AG20443 (cell line): ENCODE results near the gene PPP6R2.
A peak's percentile ranks its signal among the peaks of the same experiment; 100 is the strongest.

ENCODE experiments used
- DNase-seq: peaks from one replicate; pipeline ENCODE4 v3.0.0; 2012; ENCODE audit warnings: low spot score, mixed read lengths

The PPP6R2 gene

DNA sequence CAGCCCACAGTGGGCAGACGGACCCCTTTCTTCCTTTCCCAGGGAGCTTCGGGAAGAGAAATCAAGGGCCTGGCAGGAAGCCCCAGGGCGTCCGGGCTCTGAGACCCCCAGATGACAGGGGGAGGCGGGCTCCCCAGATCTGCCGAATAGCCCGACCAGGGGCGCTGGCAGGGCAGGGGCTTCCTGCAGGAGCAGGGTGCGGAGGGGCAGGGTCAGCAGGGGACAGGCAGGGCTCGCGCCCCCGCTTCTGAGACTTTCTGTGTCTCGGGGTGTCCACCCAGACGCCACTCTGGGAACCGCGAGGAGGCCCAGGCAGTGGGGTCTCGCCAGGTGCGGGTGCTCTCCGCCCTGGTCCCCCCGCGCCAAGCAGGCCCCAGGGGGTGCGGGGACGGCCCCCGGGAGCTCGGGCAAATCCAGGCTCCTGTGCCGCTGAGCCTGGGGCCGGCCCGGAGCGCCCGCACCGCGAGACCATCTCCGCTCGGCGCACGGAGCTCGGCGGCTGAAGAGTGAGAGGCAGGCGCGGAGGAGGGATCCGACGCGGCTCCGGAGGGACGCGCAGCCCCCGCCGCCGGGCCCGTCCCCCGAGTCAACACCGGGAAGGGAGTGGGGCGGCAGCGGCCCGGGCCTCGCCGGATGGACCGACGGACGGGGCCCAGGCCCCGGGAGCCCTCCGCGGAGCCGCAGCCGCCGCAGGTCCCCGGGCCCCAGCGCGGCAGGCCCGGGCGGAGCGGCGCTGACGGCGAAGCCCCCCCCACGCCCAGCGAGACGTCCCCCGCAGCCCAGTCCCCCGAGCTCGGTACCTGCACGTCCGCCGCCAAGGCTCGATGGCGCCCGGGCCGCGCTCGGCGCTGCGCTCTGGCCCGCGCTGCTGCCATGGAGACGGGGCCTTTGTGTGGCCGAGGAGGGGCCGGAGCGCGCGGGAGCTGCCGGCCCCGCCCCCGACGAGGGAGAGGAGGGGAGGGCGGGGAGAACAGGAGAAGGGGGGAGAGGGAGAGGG, 36.1 kb upstream of the PPP6R2 start, which contains the start of gene PLXNB2:
TSS of gene PLXNB2 (minus strand) at position 894 of the 997 bp plus-strand sequence. CDS start 17,062 bp downstream, outside the sequence.
- peak; percentile 90 for DNase-seq

DNA sequence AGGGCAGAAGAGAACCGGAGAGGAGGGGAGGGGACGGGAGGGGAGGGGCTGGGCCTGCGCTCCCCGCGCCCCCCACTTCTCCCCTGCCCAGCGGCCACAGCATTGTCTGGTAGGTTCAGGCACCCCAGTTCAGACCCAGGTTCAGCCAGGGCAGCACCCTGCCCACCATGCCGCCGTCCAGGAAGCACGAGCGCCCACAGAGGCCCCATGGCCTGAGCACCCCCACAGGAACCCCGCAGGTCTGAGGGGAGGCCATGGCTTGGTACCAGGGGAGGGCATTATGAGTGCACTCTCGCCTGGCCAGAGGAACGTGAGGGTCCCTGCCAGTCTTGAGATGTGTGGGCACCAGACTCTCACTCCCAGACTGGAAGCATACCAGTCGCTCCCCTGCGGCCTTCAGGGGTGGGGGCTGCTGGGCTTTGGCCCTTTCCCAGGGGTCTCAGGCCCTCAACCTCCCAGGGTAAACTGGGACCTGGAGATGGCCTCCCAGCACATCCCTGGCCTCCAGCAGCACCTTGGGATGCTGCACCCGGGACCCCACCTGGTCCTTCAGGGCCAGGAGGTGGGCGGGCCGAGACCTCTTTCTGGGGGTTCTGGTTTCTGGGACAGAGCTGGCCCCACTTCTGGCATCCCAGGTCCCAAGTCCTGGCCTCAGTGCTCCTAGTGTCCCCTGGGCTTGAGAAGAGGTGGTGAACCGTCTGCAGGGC, 35.1 kb upstream of the PPP6R2 start:
- no peak for DNase-seq

DNA sequence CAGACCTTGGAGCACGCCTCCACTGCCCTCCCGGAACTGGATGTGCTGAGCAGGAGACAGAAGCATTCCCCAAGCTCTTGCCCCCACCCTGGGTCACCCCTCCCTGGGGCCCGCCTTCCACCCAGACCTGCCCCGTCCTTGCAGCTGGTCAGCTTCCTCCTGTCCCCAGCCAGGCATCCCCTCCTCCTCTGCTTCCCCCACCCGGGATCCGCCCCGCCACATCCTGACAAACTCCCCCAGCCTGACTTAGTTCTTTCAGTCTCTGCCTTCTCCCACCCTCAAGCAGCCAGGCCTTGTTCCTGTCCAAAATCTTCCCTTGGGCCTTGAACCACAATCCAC, 34.6 kb upstream of the PPP6R2 start:
- DNase-seq = peak; percentile 41

DNA sequence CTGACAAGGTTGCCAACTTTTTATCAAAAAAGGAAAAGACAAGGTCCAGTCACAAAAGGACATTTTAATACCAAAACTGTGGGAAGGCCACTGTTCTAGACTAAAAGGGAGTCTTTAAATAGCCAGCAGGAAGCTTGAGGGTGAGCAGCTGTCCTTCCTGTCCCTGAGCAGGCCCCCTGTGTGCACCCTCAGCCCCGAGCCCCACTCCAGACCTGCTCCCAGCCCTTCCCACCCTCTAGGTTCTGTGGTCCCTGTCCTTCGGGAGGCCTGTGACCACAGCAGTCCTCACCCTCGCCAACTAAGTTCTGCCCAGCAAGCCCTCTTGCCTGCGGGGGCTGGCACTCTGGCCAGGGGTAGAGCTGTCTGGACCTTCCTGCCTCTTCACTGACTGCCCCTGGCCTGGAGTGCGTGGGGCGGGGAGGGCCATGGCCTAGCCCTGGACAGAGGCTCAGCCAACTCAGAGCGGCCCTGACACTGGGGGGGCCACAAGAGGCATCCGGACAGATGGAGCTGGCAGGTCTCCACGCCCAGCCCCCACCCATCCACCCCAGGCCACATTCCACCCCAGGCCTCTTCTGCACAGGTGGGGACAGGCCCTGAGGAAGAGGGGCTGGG, 34.0 kb upstream of the PPP6R2 start:
- DNase-seq = no peak

DNA sequence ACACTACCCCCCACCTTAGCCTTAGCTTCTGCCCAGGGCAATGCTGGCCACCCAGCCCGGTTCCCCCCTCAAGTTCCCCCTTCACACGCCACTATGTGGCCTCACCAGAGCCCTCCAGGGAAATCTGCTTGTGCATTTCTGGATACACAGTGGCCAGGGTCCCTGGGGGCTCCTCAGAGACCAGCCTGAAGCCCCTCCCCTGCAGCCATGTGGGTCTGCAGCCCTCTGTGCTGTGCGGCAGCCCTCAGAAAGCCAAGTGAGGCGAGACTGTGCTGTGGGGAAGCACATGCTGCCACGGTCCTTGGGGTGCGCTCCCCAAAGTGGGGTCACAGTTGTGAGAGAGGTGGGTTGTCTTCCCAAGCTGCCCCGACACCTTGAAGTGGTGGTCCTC, 33.5 kb upstream of the PPP6R2 start:
- no peak for DNase-seq

DNA sequence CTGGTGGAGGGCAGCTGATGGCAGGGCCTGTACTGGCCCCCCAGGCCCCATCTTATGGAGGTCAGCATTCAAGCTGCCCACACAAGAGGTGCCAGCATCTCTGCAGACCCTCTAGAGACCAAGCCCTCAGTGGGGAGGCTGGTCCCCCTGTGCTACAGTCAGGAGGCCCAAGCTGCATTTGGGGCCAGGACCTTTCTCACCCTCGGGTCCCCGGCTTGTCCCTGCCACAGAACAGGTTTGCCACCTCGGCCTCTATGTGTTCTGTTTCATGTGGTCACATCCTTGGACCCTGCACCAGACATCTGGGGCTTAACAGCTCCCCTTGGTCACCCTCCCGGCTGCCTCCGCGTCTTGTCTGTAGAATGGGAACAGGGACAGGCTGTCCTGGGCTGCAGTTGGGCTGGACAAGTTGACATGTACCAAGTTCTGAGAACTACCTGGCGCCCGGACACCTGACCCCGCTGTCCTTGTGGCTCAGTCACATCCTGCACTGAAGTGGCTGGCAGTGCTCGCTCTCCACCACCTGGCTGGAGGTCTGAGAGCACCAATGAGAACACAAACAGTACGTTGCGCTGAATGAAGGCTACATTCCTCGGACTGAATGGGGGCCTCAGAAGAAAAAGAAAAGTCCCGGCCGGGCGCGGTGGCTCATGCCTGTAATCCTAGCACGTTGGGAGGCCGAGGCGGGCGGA, 33.0 kb upstream of the PPP6R2 start:
- no peak for DNase-seq

DNA sequence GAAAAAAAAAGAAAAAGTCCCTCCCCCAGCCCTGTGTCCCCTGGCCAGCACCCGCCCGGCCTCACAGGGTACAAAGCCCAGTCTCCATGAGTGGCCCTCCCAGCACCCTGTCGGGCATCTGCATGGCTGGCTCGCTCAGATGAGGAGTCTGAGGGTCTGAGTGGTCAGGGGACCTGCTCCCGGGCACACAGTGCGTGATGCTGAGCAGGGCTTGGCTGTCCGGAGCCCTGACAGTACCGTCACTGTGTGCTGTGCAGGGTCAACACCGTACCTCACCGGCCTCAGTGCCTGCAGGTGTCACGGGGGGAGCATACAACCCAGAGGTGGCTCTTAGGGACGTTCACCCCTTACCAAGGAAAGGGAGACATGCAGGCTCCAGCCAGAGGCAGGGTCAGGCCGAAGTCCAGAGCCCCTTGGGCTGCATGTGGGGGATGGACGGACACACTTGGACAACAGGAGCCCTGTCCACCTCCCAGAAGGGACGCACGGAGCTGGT, 32.1 kb upstream of the PPP6R2 start:
- no peak for DNase-seq

DNA sequence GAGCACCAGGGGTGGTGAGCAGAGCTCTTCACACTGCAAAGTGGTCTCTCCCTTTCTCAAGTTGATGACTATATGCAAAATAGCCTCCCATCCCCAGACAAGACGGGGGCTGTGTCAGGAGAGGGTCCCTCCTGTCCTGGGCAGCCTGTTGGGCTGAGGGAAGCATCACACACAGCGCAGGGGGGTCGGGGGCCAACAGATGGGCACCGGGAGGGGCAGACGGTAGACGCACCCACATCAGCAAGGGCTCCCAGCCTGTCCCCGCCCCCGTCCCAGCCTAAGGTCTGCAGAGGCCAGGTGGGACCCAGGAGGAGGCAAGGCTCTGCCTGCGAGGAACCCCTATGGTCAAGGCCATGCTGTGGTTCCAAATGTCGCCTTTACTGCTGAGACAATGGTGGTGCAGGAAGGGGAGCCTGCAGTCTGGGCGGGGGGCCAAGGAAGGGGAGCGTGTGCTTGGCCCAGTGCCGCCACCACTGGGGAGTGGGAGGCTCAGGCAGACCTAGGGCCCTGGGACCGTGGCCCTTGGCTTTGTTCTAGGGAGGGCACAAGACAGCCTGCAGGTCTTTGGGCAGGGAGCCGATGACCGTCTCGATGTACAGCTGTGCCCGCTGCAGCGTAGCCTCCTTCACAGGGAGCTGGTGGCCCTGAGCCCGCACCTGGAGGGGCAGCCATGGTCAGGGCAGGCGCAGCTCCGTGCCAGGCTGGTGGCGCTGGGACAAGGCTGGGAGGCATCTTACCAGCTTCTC, 31.3 kb upstream of the PPP6R2 start:
- no peak for DNase-seq

DNA sequence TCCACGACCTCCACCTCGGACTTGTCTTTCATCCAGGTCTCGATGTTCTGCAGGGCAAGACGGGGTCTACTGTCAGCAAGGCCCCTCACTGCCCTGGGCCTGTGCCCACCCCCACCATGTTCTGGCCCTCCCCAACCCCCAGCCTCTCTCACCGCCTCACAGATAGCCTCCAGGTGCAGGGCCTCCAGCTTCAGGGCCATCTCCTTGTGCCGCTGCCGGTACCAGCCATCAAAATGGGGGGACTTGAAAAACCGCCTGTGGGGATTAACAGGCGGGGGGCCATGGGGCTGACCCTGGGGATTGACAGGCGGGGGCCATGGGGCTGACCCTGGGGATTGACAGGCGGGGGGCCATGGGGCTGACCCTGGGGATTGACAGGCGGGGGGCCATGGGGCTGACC, 30.8 kb upstream of the PPP6R2 start:
- no peak for DNase-seq

DNA sequence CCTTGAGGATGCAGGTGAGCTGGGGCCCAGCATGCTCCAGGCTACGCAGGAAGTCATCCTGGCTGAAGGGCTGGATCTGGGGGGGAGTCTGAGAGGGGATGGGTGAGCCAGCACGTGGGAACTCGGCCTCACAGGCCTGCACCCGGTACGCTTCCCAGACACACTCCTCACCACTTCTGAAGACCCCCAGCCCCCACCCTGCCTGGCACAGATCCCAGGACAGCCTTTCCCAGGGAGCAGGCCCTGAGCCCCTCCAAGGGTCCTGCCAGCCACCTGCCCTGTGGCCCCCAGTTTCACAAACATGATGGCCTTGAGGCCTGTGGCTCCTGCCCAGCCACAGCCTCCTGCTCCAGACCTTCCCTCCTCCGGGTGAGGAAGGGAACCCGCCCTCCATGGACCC, 30.1 kb upstream of the PPP6R2 start:
- DNase-seq = no peak

DNA sequence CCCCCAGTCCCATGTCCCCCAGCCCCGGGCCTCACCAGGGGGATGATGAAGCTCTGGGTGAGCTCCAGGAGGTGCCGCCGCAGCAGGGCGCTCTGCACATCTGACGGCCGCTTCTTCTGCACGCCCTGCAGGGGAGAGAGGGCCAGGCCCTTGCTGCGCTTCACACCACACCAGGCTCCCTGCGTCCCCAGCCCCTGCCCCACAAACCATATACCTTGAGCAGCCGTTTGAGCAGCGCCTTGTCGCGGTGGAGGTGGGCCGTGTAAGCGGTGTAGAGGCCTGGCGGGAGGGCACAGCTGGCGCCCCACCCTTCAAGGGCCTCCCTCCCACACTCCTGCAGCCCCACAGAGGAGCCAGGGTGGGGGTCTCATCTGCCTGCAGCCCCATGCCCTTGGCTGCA, 29.5 kb upstream of the PPP6R2 start:
- DNase-seq = no peak

DNA sequence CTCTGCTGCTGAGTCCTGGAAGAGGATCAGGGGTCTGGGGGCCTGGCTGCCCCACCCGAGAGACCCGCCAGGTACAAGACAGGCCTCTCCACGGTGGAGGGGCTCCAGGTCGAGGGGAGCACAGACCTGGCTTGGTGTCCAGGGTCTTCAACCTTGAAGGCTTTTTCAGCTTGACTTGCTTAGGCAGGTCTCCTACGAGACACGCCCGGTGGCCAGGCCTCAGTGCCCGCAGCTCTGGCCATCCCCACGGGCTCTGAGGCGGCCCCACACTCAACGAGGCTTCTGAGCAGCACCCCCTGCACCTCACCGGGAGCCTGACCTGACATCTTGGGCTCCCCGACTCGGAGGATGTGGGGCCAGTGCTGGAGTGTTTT, 29.1 kb upstream of the PPP6R2 start:
- no peak for DNase-seq

DNA sequence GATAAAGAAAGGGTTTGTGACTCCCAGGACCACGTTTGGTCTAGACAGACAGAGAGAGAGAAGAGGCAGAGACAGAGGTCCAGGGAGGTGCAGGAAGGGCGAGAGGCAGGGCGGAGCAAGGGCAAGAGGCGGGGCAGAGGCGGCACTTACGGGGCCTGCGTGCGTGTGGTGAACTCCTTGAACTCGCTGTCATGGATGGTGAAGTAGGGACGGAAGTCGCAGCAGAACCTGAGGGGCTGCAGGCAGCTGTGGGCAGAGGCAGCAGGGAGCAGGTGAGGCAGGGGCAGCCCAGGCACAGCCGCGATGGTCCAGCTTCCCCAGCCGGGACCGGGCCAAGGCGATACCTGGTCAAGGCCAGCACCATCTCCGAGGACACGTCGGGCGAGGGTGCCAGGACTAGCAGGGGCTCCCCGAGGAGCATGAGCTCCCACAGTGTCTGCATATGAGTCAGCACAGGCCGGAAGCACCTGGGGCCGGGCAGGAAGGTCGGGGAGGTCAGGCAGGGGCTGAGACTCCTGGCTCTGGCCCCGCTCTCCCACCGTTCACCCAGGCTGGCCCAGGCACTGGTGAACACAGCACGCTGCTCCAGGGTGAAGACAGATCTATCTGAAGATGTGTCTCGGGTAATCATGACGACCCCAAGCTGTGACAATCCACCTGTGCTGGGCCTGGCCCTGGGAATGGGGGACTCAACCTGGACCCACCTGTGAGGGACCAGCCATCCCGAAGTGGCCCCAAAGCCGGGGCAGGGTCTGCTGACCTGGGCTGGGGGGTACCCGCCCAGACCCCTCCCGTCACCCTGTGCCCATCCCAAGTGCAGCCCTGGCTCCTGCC, 28.5 kb upstream of the PPP6R2 start:
- DNase-seq = no peak

DNA sequence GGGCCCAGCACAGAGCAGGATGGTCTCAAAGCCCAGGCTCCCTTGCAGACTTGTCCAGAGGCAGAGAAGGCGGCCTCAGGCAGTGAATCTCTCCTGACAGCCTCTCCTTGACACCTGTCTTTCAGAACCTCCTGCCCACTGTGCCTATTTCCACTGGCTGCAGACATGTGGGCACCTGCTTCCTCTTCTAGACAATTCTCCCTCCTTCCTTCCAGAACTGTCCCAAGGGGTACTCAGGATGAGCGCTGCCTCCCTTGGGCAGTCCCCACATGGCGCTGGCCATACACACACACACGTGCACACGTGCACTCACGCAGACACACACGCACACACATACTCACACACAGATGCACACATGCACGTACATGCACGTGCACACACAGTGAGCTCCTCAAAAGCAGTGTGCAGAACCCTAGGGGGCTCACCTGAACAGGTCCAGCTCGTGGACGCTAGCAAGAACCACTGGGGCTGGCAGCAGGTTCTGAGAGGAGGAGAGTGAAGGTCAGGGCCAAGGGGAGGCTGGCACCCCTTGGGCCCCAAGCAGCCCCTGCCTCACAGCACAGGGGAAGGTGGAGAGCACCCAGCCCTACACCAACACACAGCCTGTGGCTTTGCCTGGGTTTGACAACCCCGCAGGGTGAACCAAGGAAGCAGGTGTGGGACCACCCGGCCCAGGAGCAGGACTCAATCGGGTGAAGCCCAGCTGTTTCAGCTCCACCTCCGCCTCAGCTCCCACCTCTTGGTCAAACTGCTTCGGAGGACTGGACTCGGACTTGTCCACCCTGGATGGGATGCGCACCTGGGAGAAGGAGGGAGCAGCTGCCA, 27.6 kb upstream of the PPP6R2 start:
- DNase-seq = no peak

DNA sequence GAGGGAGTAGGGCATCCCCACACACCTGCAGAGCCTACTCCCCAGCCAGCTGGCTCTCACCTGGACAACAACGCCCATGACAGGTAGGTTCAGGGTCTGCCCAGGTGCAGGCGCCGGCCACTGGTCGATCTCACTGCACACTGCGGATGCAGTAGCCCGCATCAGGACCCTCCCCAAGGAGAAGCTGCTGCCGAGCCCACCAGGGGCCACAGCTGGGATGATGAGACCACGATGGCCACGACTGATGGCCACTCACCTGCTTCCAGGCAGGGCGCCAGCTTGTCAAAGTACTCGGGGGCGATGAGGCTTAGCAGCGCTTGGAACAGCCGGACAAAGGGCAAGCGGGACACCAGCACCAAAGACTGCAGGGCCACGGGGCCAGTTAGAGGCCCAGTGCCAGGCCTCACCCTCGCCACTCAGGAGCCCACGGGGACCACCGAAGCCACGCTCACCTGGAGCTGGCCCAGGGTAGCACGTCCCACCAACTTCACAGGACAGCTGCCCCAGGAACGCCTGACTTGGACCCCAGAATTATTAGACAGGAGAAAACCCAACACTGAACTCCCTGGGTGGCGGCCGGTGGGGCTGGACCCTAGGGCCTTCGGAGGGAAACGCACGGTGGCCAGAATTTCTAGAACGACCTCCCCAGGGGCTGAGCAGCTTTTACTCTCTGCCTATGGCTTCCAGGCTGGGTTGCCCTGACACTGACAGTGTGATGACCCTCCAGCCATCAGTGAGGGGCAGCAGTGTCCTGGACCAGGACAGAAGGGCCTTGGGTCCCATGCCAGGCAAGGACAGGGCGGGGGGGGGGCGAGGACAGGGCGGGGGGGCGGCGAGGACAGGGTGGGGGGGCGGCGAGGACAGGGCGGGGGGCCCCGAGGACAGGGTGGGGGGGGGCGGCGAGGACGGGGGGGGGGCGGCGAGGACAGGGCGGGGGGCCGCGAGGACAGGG, 26.7 kb upstream of the PPP6R2 start:
- no peak for DNase-seq

DNA sequence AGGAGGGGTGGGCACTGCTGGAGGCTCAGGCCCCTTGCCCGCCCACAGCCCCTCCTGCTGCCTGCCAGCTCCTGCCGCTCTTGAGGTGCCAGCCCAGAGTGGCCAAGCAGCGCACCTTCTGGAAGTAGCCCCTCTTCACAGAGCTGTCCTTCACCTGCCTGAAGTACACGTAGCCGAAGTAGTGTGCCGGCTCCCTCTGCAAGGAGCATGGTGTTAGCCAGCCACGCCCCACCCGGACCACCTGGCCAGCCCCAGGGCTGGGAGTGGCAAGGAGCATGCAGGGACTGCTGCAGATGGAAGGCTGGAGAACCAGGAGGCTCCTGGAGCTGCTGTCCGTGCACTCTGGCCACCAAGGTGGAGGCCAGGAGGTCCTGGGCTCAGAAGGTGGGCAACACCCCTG, 25.9 kb upstream of the PPP6R2 start:
- no peak for DNase-seq

DNA sequence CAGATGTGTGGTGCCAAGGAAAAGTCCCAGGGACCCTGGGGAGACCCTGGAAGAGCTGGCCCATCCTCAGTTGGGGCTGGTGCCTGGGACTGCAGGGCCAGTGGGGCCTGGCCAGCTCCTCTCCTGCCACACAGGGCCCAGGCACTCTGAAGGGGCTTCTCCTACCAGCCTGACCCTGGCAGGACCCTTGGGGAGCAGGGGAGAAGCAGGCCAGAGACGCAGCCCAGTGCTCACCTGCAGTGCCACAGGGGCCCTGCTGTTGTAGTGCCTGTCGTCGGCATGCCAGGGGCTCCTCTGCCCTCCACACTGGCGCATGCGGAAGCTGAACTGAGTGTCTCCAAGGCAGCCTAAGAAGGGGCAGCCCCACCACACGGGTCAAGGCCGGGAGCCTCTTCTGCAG, 25.5 kb upstream of the PPP6R2 start:
- no peak for DNase-seq

DNA sequence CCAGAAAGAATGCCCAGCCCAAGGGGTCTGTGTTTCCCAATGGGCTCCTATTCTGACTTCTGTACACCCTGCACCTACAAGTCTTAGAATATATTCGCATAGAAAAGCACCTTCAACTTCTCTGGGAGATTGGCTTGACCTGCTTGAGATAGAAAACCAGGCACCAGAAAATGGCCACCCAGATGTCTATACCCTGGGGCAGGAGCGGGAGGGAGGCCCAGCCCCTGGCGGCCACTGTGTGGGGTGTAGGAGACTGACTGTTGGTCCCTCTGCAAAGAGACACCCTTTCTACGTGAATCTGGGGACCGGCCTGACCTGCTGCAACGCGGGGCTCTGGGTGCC, 24.8 kb upstream of the PPP6R2 start:
- no peak for DNase-seq
